CD4-positive, alpha-beta T cell treated with Interleukin-6 for 4 hours (primary cell): ENCODE data around the gene TBC1D17.

Source experiments
- DNase-seq: peaks from one replicate; pipeline ENCODE4 v3.0.0-alpha.2; 2020; ENCODE audit warnings: mixed read lengths

The TBC1D17 gene

GRCh38 chr19:49879243-49879963, 1.9 kb downstream of the TBC1D17 start:
- no peak for DNase-seq

GRCh38 chr19:49880162-49880869, 2.8 kb downstream of the TBC1D17 start:
- no peak for DNase-seq

GRCh38 chr19:49881186-49881585, 3.7 kb downstream of the TBC1D17 start:
- no peak for DNase-seq

GRCh38 chr19:49881672-49882394, 4.3 kb downstream of the TBC1D17 start:
- DNase-seq, result no peak

GRCh38 chr19:49882643-49883042, 5.1 kb downstream of the TBC1D17 start:
- DNase-seq, result no peak

- no peak for DNase-seq
Measured at GRCh38 chr19:49883094-49883493, 5.6 kb downstream of the TBC1D17 start.

- no peak for DNase-seq
Measured at GRCh38 chr19:49884109-49884508, 6.6 kb downstream of the TBC1D17 start.

GRCh38 chr19:49884760-49885159, 7.3 kb downstream of the TBC1D17 start:
- DNase-seq, result no peak

- no peak for DNase-seq
Measured at GRCh38 chr19:49887037-49887664, 9.6 kb downstream of the TBC1D17 start.

- no peak for DNase-seq
Measured at GRCh38 chr19:49887665-49888509, 10.4 kb downstream of the TBC1D17 start.

GRCh38 chr19:49888510-49888824, 11.0 kb downstream of the TBC1D17 start:
- no peak for DNase-seq

- DNase-seq, result no peak
Measured at GRCh38 chr19:49889038-49889686, 11.7 kb downstream of the TBC1D17 start.

GRCh38 chr19:49889687-49890348, 12.3 kb downstream of the TBC1D17 start:
- peak; percentile 82 for DNase-seq

GRCh38 chr19:49890349-49891311, 13.1 kb downstream of the TBC1D17 start:
- DNase-seq, result peak; percentile 82

- no peak for DNase-seq
Measured at GRCh38 chr19:49891393-49891792, 13.9 kb downstream of the TBC1D17 start.

- no peak for DNase-seq
Measured at GRCh38 chr19:49892716-49893115, 15.2 kb downstream of the TBC1D17 start.

- no peak for DNase-seq
Measured at GRCh38 chr19:49894011-49894664, 16.6 kb downstream of the TBC1D17 start.

GRCh38 chr19:49894879-49895565, 17.5 kb downstream of the TBC1D17 start:
- no peak for DNase-seq
